PFSK-1 (cell line): ENCODE measurements around the gene KLF7.

Experiments used
- POLR2AphosphoS5 ChIP-seq: IDR thresholded peaks from 2 replicates; pipeline ENCODE4 v1.6.1; 2012; ENCODE audit warnings: low read depth, mild to moderate bottlenecking, control low read depth, low read length, moderate library complexity
- TAF1 ChIP-seq: IDR thresholded peaks from 2 replicates; pipeline ENCODE4 v1.6.1; 2012; ENCODE audit warnings: low read length, control low read depth, borderline replicate concordance; ENCODE audit not compliant: insufficient read depth

GRCh38 chr2:207206011-207206410, 40.3 kb upstream of the KLF7 start:
- no peak for TF ChIP-seq POLR2AphosphoS5
- no peak for TF ChIP-seq TAF1
